CD14-positive monocyte (primary cell): ENCODE measurements around the gene CDC14A. TPM values are rescaled to one million over a fixed set of nuclear protein-coding genes. Genes with fewer than 3 reads are reported as not detected.

ENCODE experiments used
- DNase-seq, 3 donors: peaks; one replicate each; pipeline ENCODE4 v3.0.0-alpha.2; 2011 to 2022
- H2AFZ ChIP-seq: 2 replicates; pipeline ENCODE4 v1.6.0; 2012; ENCODE audit warnings: mild to moderate bottlenecking, low read depth, low read length, inconsistent platforms; ENCODE audit not compliant: insufficient read depth, poor library complexity, severe bottlenecking
- H3K27ac ChIP-seq, 2 donors: 1 replicate in 1 of 2; 2 replicates in 1 of 2; pipeline ENCODE4 v1.5.1; 2012 to 2013; ENCODE audit warnings: low read length in 2 of 2, control low read depth in 1 of 2, inconsistent platforms in 1 of 2, low read depth in 1 of 2, mild to moderate bottlenecking in 1 of 2
- H3K27me3 ChIP-seq, 2 donors: one replicate each; pipeline versions ENCODE4 v1.6.0 to v1.6.1; 2011 to 2013; ENCODE audit warnings: low read length in 2 of 2; ENCODE audit not compliant: control insufficient read depth in 2 of 2, insufficient read depth in 2 of 2
- H3K36me3 ChIP-seq, 2 donors: replicated peaks in 1 of 2; 1 replicate in 1 of 2; 2 replicates in 1 of 2; pipeline versions ENCODE4 v1.5.1 to v1.6.1; 2012 to 2013; ENCODE audit warnings: low read length in 2 of 2, control low read depth in 1 of 2, inconsistent platforms in 1 of 2, mild to moderate bottlenecking in 1 of 2; ENCODE audit not compliant: insufficient read depth in 2 of 2, control insufficient read depth in 1 of 2
- H3K4me1 ChIP-seq, 2 donors: 1 replicate in 1 of 2; 2 replicates in 1 of 2; pipeline versions ENCODE4 v1.5.1 to v1.6.1; 2012 to 2013; ENCODE audit warnings: low read length in 2 of 2, control low read depth in 1 of 2, inconsistent platforms in 1 of 2, mild to moderate bottlenecking in 1 of 2, moderate library complexity in 1 of 2; ENCODE audit not compliant: insufficient read depth in 2 of 2, control insufficient read depth in 1 of 2
- H3K4me2 ChIP-seq: replicated peaks from 2 replicates; pipeline ENCODE3; 2012; ENCODE audit warnings: low read length, moderate library complexity, mild to moderate bottlenecking; ENCODE audit not compliant: poor library complexity, severe bottlenecking; ENCODE audit errors: extremely low read depth
- H3K4me3 ChIP-seq, 3 experiments: fragments of 200-600 bp in 1 of 3; sonication (generic) in 1 of 3; replicated peaks in 1 of 3; 1 replicate in 2 of 3; 2 replicates in 1 of 3; pipeline ENCODE4 v1.5.1; 2011 to 2013; ENCODE audit warnings: low read length in 3 of 3, mild to moderate bottlenecking in 3 of 3, control low read depth in 2 of 3, low read depth in 2 of 3, inconsistent platforms in 1 of 3, moderate library complexity in 1 of 3
- H3K79me2 ChIP-seq: 2 replicates; pipeline ENCODE4 v1.6.0; 2012; ENCODE audit warnings: mild to moderate bottlenecking, control low read depth, inconsistent platforms, low read length, moderate library complexity; ENCODE audit not compliant: insufficient read depth
- H3K9ac ChIP-seq: 2 replicates; pipeline ENCODE4 v1.6.0; 2017; ENCODE audit warnings: low read length, mild to moderate bottlenecking; ENCODE audit not compliant: insufficient read depth, poor library complexity, severe bottlenecking
- H3K9me3 ChIP-seq, 2 donors: replicated peaks in 1 of 2; 1 replicate in 1 of 2; 2 replicates in 1 of 2; pipeline versions ENCODE4 v1.5.1 to v1.6.1; 2012 to 2013; ENCODE audit warnings: low read length in 2 of 2, control low read depth in 1 of 2; ENCODE audit not compliant: control insufficient read depth in 1 of 2, insufficient read depth in 1 of 2
- H4K20me1 ChIP-seq: 2 replicates; pipeline ENCODE4 v1.6.0; 2012; ENCODE audit warnings: mild to moderate bottlenecking, low read length, control low read depth, moderate library complexity; ENCODE audit not compliant: insufficient read depth
- H3K27ac Mint-ChIP-seq, 7 donors: one replicate each; pipeline ENCODE4 v1.8.0; 2020; ENCODE audit warnings: mild to moderate bottlenecking in 7 of 7, mixed read lengths in 7 of 7, moderate library complexity in 6 of 7, inconsistent platforms in 2 of 7
- H3K27me3 Mint-ChIP-seq, 3 donors: one replicate each; pipeline ENCODE4 v1.8.0; 2021 to 2022; ENCODE audit warnings: low read depth in 3 of 3, mild to moderate bottlenecking in 3 of 3, mixed read lengths in 3 of 3, moderate library complexity in 3 of 3, inconsistent platforms in 1 of 3
- H3K36me3 Mint-ChIP-seq, 2 donors: one replicate each; pipeline ENCODE4 v1.8.0; 2020; ENCODE audit warnings: mixed read lengths in 2 of 2, inconsistent platforms in 1 of 2, mild to moderate bottlenecking in 1 of 2
- H3K4me1 Mint-ChIP-seq: one replicate; pipeline ENCODE4 v1.8.0; 2020; ENCODE audit warnings: mild to moderate bottlenecking, mixed read lengths
- H3K4me3 Mint-ChIP-seq, 2 donors: one replicate each; pipeline ENCODE4 v1.8.0; 2020; ENCODE audit warnings: mild to moderate bottlenecking in 2 of 2, mixed read lengths in 2 of 2, moderate library complexity in 1 of 2
- H3K9me3 Mint-ChIP-seq, 7 donors: one replicate each; pipeline ENCODE4 v1.8.0; 2020 to 2022; ENCODE audit warnings: mixed read lengths in 7 of 7, mild to moderate bottlenecking in 6 of 7, moderate library complexity in 6 of 7, inconsistent platforms in 2 of 7
- CTCF ChIP-seq: fragments of 200-600 bp; IDR thresholded peaks from one replicate; pipeline ENCODE4 v1.8.0; 2022; ENCODE audit warnings: antibody characterized with exemption, mild to moderate bottlenecking
- WGBS: methylation state at CpG from one replicate; pipeline ENCODE4 v1.1.5; 2013; ENCODE audit warnings: missing lambda C conversion rate; ENCODE audit not compliant: insufficient coverage; 5-methylcytosine and 5-hydroxymethylcytosine counted together
- intact Hi-C, 2 donors: fragments of 100-400 bp; cut with micrococcal nuclease; formaldehyde crosslinking; loops; one replicate each; pipeline versions ENCODE4 v1.15.0 to v1.15.1; 2023
- polyA plus RNA-seq, 3 donors: library from polyadenylated mRNA; depleted of rRNA in 1 of 3; unstranded in 2 of 3; stranded (reverse) in 1 of 3; fragments of 300-500 nt in 2 of 3; fragments of >200 nt in 1 of 3; fragmentation: Illumina TruSeq in 2 of 3; gene quantifications; 1 replicate in 2 of 3; 2 replicates in 1 of 3; pipeline ENCODE4 v1.2.3, GENCODE V29; 2012 to 2021

Gene CDC14A
- polyA plus RNA-seq, 3 donors, result 4.2 to 9.2 (median 6.1) TPM

DNA sequence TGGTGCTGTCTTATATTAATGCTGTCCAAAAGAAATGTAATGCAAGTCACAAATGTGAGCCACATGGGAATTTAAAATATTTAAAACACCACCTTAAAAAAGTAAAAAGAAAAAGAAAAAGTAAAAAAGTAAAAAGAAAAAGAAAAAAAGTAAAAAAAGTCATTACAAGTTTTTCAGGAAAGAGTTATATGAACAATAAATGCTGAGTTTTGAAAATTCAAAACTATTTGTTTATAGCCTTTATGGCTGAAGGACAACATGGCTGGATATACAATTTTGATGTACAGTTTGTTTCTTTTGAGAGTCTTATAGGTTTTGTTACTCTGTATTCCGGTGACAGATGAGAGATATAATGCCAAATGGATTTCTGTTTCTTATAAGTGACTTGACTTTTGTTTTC lies 214.8 kb downstream of the CDC14A start:
- Histone ChIP-seq H3K36me3 (no peaks in the 10 kb centered on the region), H3K4me2 (no peak overlapping the region), H3K4me1 (no peaks in the 10 kb centered on the region), H3K79me2 (no peaks in the 10 kb centered on the region), H3K27me3 (no peaks in the 10 kb centered on the region), H3K4me3 (no peak overlapping the region), H3K9ac (no peak overlapping the region), H3K9me3 (peaks cover 0 to 6% of the 10 kb centered on the region in 2 donors), H3K27ac (no peak overlapping the region), H2AFZ (no peak overlapping the region), H4K20me1 (no peaks in the 10 kb centered on the region)
- Mint-ChIP-seq H3K36me3 (no peaks in the 10 kb centered on the region), H3K27ac (no peak overlapping the region), H3K27me3 (no peaks in the 10 kb centered on the region), H3K9me3 (peaks cover 0 to 16% (median 9%) of the 10 kb centered on the region in 7 donors), H3K4me3 (no peak overlapping the region), H3K4me1 (no peaks in the 10 kb centered on the region)
- intact Hi-C loops, result no loop called here
- DNase-seq, result no peak
- WGBS, result no CpG with 5 or more reads among the region's 1 CpG
- no peak for TF ChIP-seq CTCF

Other genes with a start within 250 kb of the CDC14A start
- under 1 TPM; 0.53 to 0.98 (median 0.93) TPM for gene SASS6, start 219.6 kb upstream of the CDC14A start, polyA plus RNA-seq
- gene TRMT13, start 219.3 kb upstream of the CDC14A start, polyA plus RNA-seq, result 1 to 10 TPM; 2.2 to 8.1 (median 2.3) TPM
- gene LRRC39, start 174.2 kb upstream of the CDC14A start, polyA plus RNA-seq, result 1 to 10 TPM in 1 of 3 donors, under 1 TPM in 1, not detected in 1; 0.39 to 1.6 TPM
- gene DBT, start 102.7 kb upstream of the CDC14A start, polyA plus RNA-seq, result 1 to 10 TPM; 1.1 to 2.7 (median 1.5) TPM
- gene RTCA, start 86.3 kb upstream of the CDC14A start, polyA plus RNA-seq, result 10 to 100 TPM; 11.7 to 18.3 (median 17.9) TPM
- gene GPR88, start 185.6 kb downstream of the CDC14A start, polyA plus RNA-seq, result under 1 TPM; 0.04 to 0.09 (median 0.09) TPM